OCI-LY1 (cell line): ENCODE measurements around the gene AGTPBP1.

ENCODE experiments used
- H2AFZ ChIP-seq: fragments of 200-600 bp; sonication (generic), shearing (Covaris generic); 2 replicates; pipeline ENCODE4 v1.6.0; 2014; ENCODE audit warnings: antibody characterized with exemption, mild to moderate bottlenecking, low read length
- H3F3A ChIP-seq: fragments of 200-600 bp; sonication (generic), shearing (Covaris generic); 2 replicates; pipeline ENCODE4 v1.6.0; 2014; ENCODE audit warnings: mild to moderate bottlenecking, antibody characterized with exemption, low read length, moderate library complexity; ENCODE audit not compliant: insufficient read depth
- H3K27ac ChIP-seq: fragments of 200-600 bp; sonication (generic); 2 replicates; pipeline ENCODE4 v1.5.1; 2014; ENCODE audit warnings: low read length, mixed run types, mild to moderate bottlenecking, low read depth; ENCODE audit not compliant: poor library complexity, severe bottlenecking
- H3K27me3 ChIP-seq: fragments of 200-600 bp; sonication (generic); 2 replicates; pipeline ENCODE4 v1.6.0; 2014; ENCODE audit warnings: antibody characterized with exemption, mild to moderate bottlenecking, low read length, moderate library complexity; ENCODE audit not compliant: insufficient read depth
- H3K36me3 ChIP-seq: fragments of 200-600 bp; sonication (generic); 2 replicates; pipeline ENCODE4 v1.6.1; 2014; ENCODE audit warnings: mild to moderate bottlenecking, antibody characterized with exemption, low read length, moderate library complexity, mixed read lengths; ENCODE audit not compliant: insufficient read depth
- H3K4me1 ChIP-seq: fragments of 200-600 bp; sonication (generic); 2 replicates; pipeline ENCODE4 v1.5.1; 2014; ENCODE audit warnings: mild to moderate bottlenecking, low read length, moderate library complexity; ENCODE audit not compliant: insufficient read depth, severe bottlenecking
- H3K4me2 ChIP-seq: fragments of 200-600 bp; sonication (generic), shearing (Covaris generic); 2 replicates; pipeline ENCODE4 v1.6.1; 2014; ENCODE audit warnings: low read length
- H3K4me3 ChIP-seq: fragments of 200-600 bp; sonication (generic); 2 replicates; pipeline ENCODE4 v1.5.1; 2014; ENCODE audit warnings: low read length, low read depth, mild to moderate bottlenecking, mixed read lengths; ENCODE audit not compliant: poor library complexity, severe bottlenecking
- H3K79me2 ChIP-seq: fragments of 200-600 bp; shearing (Covaris generic); 2 replicates; pipeline ENCODE4 v1.6.1; 2016; ENCODE audit warnings: mixed run types, low read length, mixed read lengths; ENCODE audit not compliant: insufficient read depth
- H3K9ac ChIP-seq: fragments of 200-600 bp; sonication (generic), shearing (Covaris generic); 2 replicates; pipeline ENCODE4 v1.6.1; 2014; ENCODE audit warnings: mild to moderate bottlenecking, low read length, mixed read lengths
- H3K9me2 ChIP-seq: fragments of 200-600 bp; sonication (generic), shearing (Covaris generic); 2 replicates; pipeline ENCODE4 v1.6.1; 2014; ENCODE audit warnings: low read depth, mild to moderate bottlenecking, low read length, mixed read lengths
- H3K9me3 ChIP-seq: fragments of 200-600 bp; shearing (Covaris generic); 2 replicates; pipeline ENCODE4 v1.6.1; 2014; ENCODE audit warnings: low read length, mixed read lengths
- H4K20me1 ChIP-seq: fragments of 200-600 bp; sonication (generic), shearing (Covaris generic); 2 replicates; pipeline ENCODE4 v1.6.0; 2016; ENCODE audit warnings: mild to moderate bottlenecking, low read length; ENCODE audit not compliant: insufficient read depth
- EZH2 ChIP-seq: fragments of 200-600 bp; sonication (generic), shearing (Covaris generic); IDR thresholded peaks from 2 replicates; pipeline ENCODE4 v1.8.0; 2017; ENCODE audit warnings: borderline replicate concordance, mixed run types, mild to moderate bottlenecking, antibody characterized with exemption, low read length, moderate library complexity, mixed read lengths
- TF ChIP-seq, protein P1 (sequence below): fragments of 200-600 bp; sonication (generic), shearing (Covaris generic); IDR thresholded peaks from 2 replicates; pipeline ENCODE4 v1.5.1; 2017; ENCODE audit warnings: mild to moderate bottlenecking, antibody characterized with exemption, low read length, moderate library complexity, mixed read lengths

Gene AGTPBP1

GRCh38 chr9:85569988-85570387 is 171.8 kb downstream of the AGTPBP1 start:
- no peak for TF ChIP-seq EZH2
- TF ChIP-seq, protein P1, sequence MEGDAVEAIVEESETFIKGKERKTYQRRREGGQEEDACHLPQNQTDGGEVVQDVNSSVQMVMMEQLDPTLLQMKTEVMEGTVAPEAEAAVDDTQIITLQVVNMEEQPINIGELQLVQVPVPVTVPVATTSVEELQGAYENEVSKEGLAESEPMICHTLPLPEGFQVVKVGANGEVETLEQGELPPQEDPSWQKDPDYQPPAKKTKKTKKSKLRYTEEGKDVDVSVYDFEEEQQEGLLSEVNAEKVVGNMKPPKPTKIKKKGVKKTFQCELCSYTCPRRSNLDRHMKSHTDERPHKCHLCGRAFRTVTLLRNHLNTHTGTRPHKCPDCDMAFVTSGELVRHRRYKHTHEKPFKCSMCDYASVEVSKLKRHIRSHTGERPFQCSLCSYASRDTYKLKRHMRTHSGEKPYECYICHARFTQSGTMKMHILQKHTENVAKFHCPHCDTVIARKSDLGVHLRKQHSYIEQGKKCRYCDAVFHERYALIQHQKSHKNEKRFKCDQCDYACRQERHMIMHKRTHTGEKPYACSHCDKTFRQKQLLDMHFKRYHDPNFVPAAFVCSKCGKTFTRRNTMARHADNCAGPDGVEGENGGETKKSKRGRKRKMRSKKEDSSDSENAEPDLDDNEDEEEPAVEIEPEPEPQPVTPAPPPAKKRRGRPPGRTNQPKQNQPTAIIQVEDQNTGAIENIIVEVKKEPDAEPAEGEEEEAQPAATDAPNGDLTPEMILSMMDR, result no peak
- no peak overlapping the region for H3K9ac ChIP-seq
- H3F3A ChIP-seq, result no peaks in the 10 kb centered on the region
- no peak overlapping the region for H3K4me3 ChIP-seq
- no peaks in the 10 kb centered on the region for H3K9me2 ChIP-seq
- H3K9me3 ChIP-seq, result no peaks in the 10 kb centered on the region
- H3K4me1 ChIP-seq, result no peaks in the 10 kb centered on the region
- no peaks in the 10 kb centered on the region for H3K36me3 ChIP-seq
- no peaks in the 10 kb centered on the region for H4K20me1 ChIP-seq
- no peak overlapping the region for H3K27ac ChIP-seq
- no peaks in the 10 kb centered on the region for H3K27me3 ChIP-seq
- H2AFZ ChIP-seq, result no peak overlapping the region
- no peaks in the 10 kb centered on the region for H3K79me2 ChIP-seq
- H3K4me2 ChIP-seq, result no peak overlapping the region

GRCh38 chr9:85559526-85559925 is 182.2 kb downstream of the AGTPBP1 start:
- Histone ChIP-seq H3K9me2 (no peaks in the 10 kb centered on the region), H3K27me3 (no peaks in the 10 kb centered on the region), H3K36me3 (no peaks in the 10 kb centered on the region), H3K4me1 (no peaks in the 10 kb centered on the region), H3K4me2 (no peak overlapping the region), H2AFZ (no peak overlapping the region), H3F3A (no peaks in the 10 kb centered on the region), H3K79me2 (no peaks in the 10 kb centered on the region), H3K9me3 (no peaks in the 10 kb centered on the region), H3K27ac (no peak overlapping the region), H4K20me1 (no peaks in the 10 kb centered on the region), H3K9ac (no peak overlapping the region), H3K4me3 (no peak overlapping the region)
- TF ChIP-seq, protein P1, result no peak
- TF ChIP-seq EZH2, result no peak

DNA sequence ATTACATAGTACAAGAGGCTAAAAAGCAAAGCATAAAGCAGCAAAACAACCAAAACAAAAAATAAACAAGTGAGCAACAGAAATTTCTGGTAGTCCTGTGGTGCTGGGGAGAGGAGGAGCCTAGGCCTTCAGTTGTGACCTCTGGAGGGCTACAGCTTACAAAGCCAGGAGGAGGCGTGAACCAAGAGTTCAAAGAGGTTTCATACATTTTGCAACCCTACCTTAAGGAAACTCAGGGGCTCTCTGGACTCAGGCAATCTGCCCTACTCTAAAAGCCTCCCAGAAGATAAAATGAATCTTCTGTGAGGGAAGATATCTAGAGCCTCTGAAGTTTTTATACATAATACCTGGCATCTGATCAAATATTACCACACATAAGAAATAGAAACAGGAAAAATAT is 187.4 kb downstream of the AGTPBP1 start:
- H3K79me2 ChIP-seq, result no peaks in the 10 kb centered on the region
- H3K9me3 ChIP-seq, result no peaks in the 10 kb centered on the region
- no peaks in the 10 kb centered on the region for H3F3A ChIP-seq
- H3K27ac ChIP-seq, result no peak overlapping the region
- no peaks in the 10 kb centered on the region for H4K20me1 ChIP-seq
- no peaks in the 10 kb centered on the region for H3K36me3 ChIP-seq
- TF ChIP-seq, protein P1, result no peak
- TF ChIP-seq EZH2, result no peak
- H3K9ac ChIP-seq, result no peak overlapping the region
- H3K4me1 ChIP-seq, result no peaks in the 10 kb centered on the region
- no peaks in the 10 kb centered on the region for H3K27me3 ChIP-seq
- no peaks in the 10 kb centered on the region for H3K9me2 ChIP-seq
- H3K4me3 ChIP-seq, result no peak overlapping the region
- no peak overlapping the region for H2AFZ ChIP-seq
- H3K4me2 ChIP-seq, result no peak overlapping the region
